Fibroblast of the aortic adventitia (primary cell): ENCODE results near the gene RIT1. TPM values are rescaled to one million over a fixed set of nuclear protein-coding genes. Genes with fewer than 3 reads are reported as not detected.

Experiments
- DNase-seq: peaks from one replicate; pipeline ENCODE4 v3.0.0-alpha.2; 2010; ENCODE audit warnings: low read depth
- H3K4me3 ChIP-seq: 2 replicates; pipeline ENCODE4 v1.5.1; 2011; ENCODE audit warnings: low read depth, mild to moderate bottlenecking, control low read depth, low read length, moderate library complexity
- total RNA-seq: library from RNA; depleted of rRNA; stranded (reverse); fragments of >200 nt; gene quantifications from 2 replicates; pipeline ENCODE4 v1.2.3, GENCODE V29; 2012; ENCODE audit warnings: low replicate concordance
- TF ChIP-seq, protein P1 (sequence below): IDR thresholded peaks from 2 replicates; pipeline ENCODE4 v1.5.1; 2011; ENCODE audit warnings: mild to moderate bottlenecking, low read length, control low read depth, inconsistent platforms; ENCODE audit not compliant: insufficient read depth

The RIT1 gene
- total RNA-seq, 1 donor, result 33.7 TPM

DNA sequence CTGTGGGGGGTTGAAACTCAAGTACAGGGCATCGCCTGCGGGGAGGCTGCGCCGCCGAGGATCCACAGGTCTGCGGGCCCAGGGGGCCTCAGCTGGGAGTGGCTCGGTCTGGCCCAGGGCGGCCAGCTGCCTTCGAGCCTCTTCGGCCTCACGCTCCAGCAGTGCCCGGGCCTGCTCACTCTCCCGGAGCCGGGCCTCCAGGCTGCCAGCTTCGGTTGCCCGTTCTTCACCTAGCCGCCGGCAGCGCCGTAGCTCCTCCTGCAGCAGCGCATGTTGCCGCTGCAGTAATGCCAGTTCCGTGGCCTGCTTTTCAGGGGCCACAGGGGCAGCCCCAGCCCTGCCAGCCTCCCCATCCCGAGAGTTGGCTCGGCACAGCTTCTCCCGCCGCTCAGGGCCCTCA, 39.7 kb upstream of the RIT1 start:
- DNase-seq, result no peak
- TF ChIP-seq, protein P1, sequence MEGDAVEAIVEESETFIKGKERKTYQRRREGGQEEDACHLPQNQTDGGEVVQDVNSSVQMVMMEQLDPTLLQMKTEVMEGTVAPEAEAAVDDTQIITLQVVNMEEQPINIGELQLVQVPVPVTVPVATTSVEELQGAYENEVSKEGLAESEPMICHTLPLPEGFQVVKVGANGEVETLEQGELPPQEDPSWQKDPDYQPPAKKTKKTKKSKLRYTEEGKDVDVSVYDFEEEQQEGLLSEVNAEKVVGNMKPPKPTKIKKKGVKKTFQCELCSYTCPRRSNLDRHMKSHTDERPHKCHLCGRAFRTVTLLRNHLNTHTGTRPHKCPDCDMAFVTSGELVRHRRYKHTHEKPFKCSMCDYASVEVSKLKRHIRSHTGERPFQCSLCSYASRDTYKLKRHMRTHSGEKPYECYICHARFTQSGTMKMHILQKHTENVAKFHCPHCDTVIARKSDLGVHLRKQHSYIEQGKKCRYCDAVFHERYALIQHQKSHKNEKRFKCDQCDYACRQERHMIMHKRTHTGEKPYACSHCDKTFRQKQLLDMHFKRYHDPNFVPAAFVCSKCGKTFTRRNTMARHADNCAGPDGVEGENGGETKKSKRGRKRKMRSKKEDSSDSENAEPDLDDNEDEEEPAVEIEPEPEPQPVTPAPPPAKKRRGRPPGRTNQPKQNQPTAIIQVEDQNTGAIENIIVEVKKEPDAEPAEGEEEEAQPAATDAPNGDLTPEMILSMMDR, result no peak

DNA sequence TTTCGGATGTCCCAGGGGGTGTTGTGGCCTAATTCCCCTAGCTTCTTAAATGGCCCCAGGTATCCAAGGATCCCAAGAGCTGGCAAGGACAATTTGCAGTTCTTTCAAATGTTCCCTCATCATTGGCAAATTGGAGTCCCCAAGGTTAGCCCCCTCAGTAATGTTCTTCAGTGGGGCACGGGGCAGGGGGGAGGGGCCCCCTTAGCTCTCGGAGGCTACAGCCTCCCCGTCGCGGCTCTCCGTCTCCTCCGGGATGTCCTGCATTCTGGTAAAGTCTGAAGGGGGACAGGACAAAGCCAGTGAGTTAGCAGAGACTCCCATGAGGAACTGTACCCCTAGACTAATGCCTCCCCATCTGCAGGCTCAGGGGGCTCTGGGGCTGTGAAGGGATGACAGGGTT, 36.6 kb upstream of the RIT1 start:
- DNase-seq, result no peak
- TF ChIP-seq, protein P1, result no peak
- H3K4me3 ChIP-seq, result no peak overlapping the region

More for the DNA sequence above, 39.7 kb upstream of the RIT1 start:
- no peak overlapping the region for H3K4me3 ChIP-seq

DNA sequence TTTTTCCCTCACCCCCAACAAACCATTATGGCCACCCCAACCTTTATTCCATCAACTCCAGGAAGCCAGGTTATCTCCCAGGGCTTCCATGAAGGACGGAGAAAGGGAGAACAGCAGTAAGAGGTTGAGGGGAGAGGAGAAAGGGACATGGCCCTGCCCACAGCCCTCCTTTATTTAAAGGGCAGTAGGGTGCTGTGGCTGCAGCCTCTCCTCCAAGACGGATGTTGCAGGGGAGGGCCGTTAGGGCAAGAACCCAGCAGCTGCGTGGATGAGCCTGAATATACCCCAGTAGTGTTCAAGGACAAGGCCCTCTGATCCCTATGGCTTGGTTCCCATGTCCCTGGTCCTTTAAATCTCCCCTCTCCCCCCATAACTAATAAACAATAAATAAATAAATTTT, 36.1 kb upstream of the RIT1 start:
- H3K4me3 ChIP-seq, result no peak overlapping the region
- no peak for DNase-seq
- TF ChIP-seq, protein P1, result no peak

DNA sequence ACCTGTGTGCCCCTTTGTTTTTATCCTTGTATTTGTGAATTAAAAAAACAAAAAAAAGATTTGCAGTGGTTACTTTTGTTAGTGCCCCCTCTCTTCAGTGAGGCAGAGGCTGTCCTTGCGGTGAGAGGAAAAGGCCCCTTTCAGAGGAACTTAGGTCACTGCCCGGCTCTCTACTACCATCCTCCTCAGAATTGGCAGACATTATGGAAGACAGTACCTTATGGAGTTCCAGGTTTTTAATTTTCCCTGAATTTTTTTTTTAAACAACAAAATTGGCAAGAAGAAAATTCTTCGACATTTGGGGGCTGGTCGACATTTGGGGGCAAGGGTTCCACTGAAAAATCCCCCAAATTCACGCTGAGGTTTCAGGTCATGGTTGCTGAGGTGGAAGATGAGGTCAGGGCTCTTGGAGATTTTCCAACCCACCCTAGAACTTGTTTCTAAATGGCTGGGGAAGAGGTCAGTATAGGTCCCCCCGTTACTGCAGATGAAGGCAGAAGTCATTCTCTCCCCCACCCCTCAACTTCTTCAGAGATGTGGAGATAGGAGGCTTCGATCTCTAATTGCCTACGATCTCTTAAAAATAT, 35.6 kb upstream of the RIT1 start:
- no peak overlapping the region for H3K4me3 ChIP-seq
- TF ChIP-seq, protein P1, result no peak
- DNase-seq, result no peak

DNA sequence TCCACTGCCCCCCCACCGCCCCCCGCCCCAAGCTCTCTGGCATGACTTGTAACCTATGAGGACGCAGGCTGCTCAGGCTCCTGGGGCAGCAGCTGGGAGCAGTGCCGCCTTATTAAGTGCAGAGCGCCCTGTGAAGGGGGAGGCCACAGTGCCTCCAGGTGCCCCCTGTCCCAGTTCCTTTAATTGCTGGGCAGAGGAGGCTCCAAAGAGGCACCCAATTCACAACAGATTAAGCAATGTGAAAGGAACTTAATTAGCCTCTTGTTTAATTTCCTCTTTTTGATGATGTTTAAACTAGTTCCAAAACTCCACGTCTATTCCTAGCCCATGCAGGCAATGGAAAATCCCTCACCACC, 33.3 kb upstream of the RIT1 start:
- H3K4me3 ChIP-seq, result no peak overlapping the region
- TF ChIP-seq, protein P1, result no peak
- no peak for DNase-seq

DNA sequence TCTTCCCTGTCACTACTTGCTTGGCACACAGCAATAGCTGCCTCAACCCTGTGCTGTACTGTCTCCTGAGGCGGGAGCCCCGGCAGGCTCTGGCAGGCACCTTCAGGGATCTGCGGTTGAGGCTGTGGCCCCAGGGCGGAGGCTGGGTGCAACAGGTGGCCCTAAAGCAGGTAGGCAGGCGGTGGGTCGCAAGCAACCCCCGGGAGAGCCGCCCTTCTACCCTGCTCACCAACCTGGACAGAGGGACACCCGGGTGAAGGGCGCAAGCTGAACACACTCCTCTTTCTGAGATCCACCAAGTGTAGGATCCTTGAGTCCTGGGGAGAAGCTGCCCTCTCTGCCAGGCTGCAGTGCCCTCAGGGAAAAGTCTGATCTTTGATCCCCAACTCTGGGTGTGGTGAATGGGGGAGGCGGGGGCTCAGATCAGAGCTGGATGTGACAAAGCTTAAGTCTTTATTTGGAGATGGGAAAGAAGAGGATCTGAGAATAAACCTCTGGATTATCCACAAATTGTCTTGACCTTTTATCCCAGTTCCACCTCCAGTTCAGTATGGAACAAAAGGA, 31.5 kb upstream of the RIT1 start:
- TF ChIP-seq, protein P1, result no peak
- DNase-seq, result peak; percentile 33
- no peak overlapping the region for H3K4me3 ChIP-seq
